ENCODE results near the gene ZNF256. TPM values are rescaled to one million over a fixed set of nuclear protein-coding genes. Genes with fewer than 3 reads are reported as not detected.
A peak's percentile ranks its signal among the peaks of the same experiment; 100 is the strongest.

ZNF256 gene
- total and polyA plus RNA-seq, 4 donors: 0.53 to 4.4 (median 1.1) TPM

GRCh38 chr19:57914531-57914930, 33.0 kb downstream of the ZNF256 start:
- Histone ChIP-seq H3K4me3 (ENCODE audit: low read depth in 1 of 3, low read length in 3 of 3) (peak overlapping the region in 1 of 3 donors; percentile 97), H3K9ac (ENCODE audit: low read depth in 1 of 2, low read length in 2 of 2) (no peak overlapping the region), H3K9me3 (ENCODE audit: control insufficient read depth in 4 of 4, low read length in 3 of 4) (peaks cover 0 to 18% (median 5%) of the 10 kb centered on the region in 4 donors), H3K27ac (ENCODE audit: low read depth in 1 of 2, low read length in 2 of 2) (no peak overlapping the region), H3K27me3 (ENCODE audit: control insufficient read depth in 4 of 4, insufficient read depth in 4 of 4, low read length in 3 of 4) (no peaks in the 10 kb centered on the region), H3K36me3 (ENCODE audit: control insufficient read depth in 4 of 4, insufficient read depth in 3 of 4, low read depth in 1 of 4, low read length in 3 of 4) (peaks cover 0 to 29% (median 21%) of the 10 kb centered on the region in 4 donors), H3K4me1 (ENCODE audit: control insufficient read depth in 4 of 4, insufficient read depth in 4 of 4, low read length in 3 of 4) (peaks cover 0 to 17% (median 13%) of the 10 kb centered on the region in 4 donors)
- TF ChIP-seq FOXA2 (IDR thresholded peaks at IDR 0.05) (peak; percentile 12), NR2F2 (IDR thresholded peaks at IDR 0.05) (no peak), HNF4A (conservative IDR thresholded peaks at IDR 0.05) (peak in 1 of 2 donors; percentile 71), JUND (IDR thresholded peaks at IDR 0.05) (peak in 1 of 2 donors; percentile 29), RXRA (IDR thresholded peaks at IDR 0.05) (peak in 1 of 2 donors; percentile 51), ATF3 (IDR thresholded peaks at IDR 0.05) (no peak), GABPA (IDR thresholded peaks at IDR 0.05 in 1 of 2, conservative IDR thresholded peaks at IDR 0.05 in 1 of 2) (peak in 1 of 2 donors; percentile 47)
- no peak for DNase-seq (ENCODE audit: low spot score)
- WGBS: 34% methylated on average over 3 of the region's 3 CpGs

GRCh38 chr19:57907394-57907793, 40.1 kb downstream of the ZNF256 start:
- TF ChIP-seq YY1 (IDR thresholded peaks at IDR 0.05): no peak
- TF ChIP-seq HNF4G (IDR thresholded peaks at IDR 0.05): no peak
- no peak for TF ChIP-seq NR2F2 (IDR thresholded peaks at IDR 0.05)
- TF ChIP-seq RXRA (IDR thresholded peaks at IDR 0.05): no peak
- no peak for TF ChIP-seq ZBTB33 (IDR thresholded peaks at IDR 0.05)
- no peak for TF ChIP-seq ATF3 (IDR thresholded peaks at IDR 0.05)
- TF ChIP-seq CTCF (IDR thresholded peaks at IDR 0.05; ENCODE audit: low read depth, low read length, missing input control): no peak
- TF ChIP-seq FOXA2 (IDR thresholded peaks at IDR 0.05): no peak
- TF ChIP-seq GABPA (IDR thresholded peaks at IDR 0.05 in 1 of 2, conservative IDR thresholded peaks at IDR 0.05 in 1 of 2): no peak
- no peak for TF ChIP-seq FOXA1 (IDR thresholded peaks at IDR 0.05)
- TF ChIP-seq SP1 (IDR thresholded peaks at IDR 0.05): no peak
- no peak for TF ChIP-seq RAD21 (IDR thresholded peaks at IDR 0.05)
- no peak for TF ChIP-seq HNF4A (conservative IDR thresholded peaks at IDR 0.05)
- no peak for TF ChIP-seq REST (IDR thresholded peaks at IDR 0.05)
- TF ChIP-seq MAX (IDR thresholded peaks at IDR 0.05): no peak
- no peak for TF ChIP-seq EGR1 (IDR thresholded peaks at IDR 0.05; ENCODE audit: low read depth in 2 of 2)
- no peak for TF ChIP-seq JUND (IDR thresholded peaks at IDR 0.05)
- no peak overlapping the region for H3K9ac ChIP-seq (ENCODE audit: low read depth in 1 of 2, low read length in 2 of 2)
- H3K4me3 ChIP-seq (ENCODE audit: low read depth in 1 of 3, low read length in 3 of 3): peak overlapping the region in 2 of 3 donors; percentile 20 to 56
- no peaks in the 10 kb centered on the region for H3K27me3 ChIP-seq (ENCODE audit: control insufficient read depth in 4 of 4, insufficient read depth in 4 of 4, low read length in 3 of 4)
- peaks cover 0 to 9% (median under 1%) of the 10 kb centered on the region in 4 donors for H3K4me1 ChIP-seq (ENCODE audit: control insufficient read depth in 4 of 4, insufficient read depth in 4 of 4, low read length in 3 of 4)
- H3K27ac ChIP-seq (ENCODE audit: low read depth in 1 of 2, low read length in 2 of 2): no peak overlapping the region
- peaks cover 0 to 27% (median 13%) of the 10 kb centered on the region in 4 donors for H3K9me3 ChIP-seq (ENCODE audit: control insufficient read depth in 4 of 4, low read length in 3 of 4)
- 66% methylated on average over 3 of the region's 3 CpGs for WGBS
- H3K36me3 ChIP-seq (ENCODE audit: control insufficient read depth in 4 of 4, insufficient read depth in 3 of 4, low read depth in 1 of 4, low read length in 3 of 4): peaks cover 0 to 47% (median 32%) of the 10 kb centered on the region in 4 donors
- DNase-seq (ENCODE audit: low spot score): no peak

All from liver (tissue), 9 donors.